GM23338 (cell line): Measurements from ENCODE around the gene STK36. TPM values are rescaled to one million over a fixed set of nuclear protein-coding genes. Genes with fewer than 3 reads are reported as not detected.

ENCODE experiments used
- ATAC-seq: fragments of 200-7000 bp; cut with Tn5 transposase; 3 replicates; pipeline ENCODE4 v1.9.1; 2020
- DNase-seq: peaks from one replicate; pipeline ENCODE4 v3.0.0-alpha.2; 2015; ENCODE audit warnings: low spot score
- H2AFZ ChIP-seq: fragments of 200-600 bp; sonication (generic); 2 replicates; pipeline ENCODE4 v1.8.0; 2016; ENCODE audit warnings: antibody characterized with exemption, mild to moderate bottlenecking, moderate library complexity
- H3F3A ChIP-seq: fragments of 200-600 bp; sonication (generic); replicated peaks from 2 replicates; pipeline ENCODE4 v1.8.0; 2017; ENCODE audit warnings: antibody characterized with exemption, mixed run types, low read depth
- H3K27ac ChIP-seq: fragments of 200-600 bp; sonication (generic); 2 replicates; pipeline ENCODE4 v1.6.1; 2016; ENCODE audit warnings: low read depth
- H3K27me3 ChIP-seq: fragments of 200-600 bp; sonication (generic); 2 replicates; pipeline ENCODE4 v1.8.0; 2016; ENCODE audit warnings: mild to moderate bottlenecking, mixed run types, moderate library complexity; ENCODE audit not compliant: insufficient read depth
- H3K36me3 ChIP-seq: fragments of 200-600 bp; sonication (generic); 2 replicates; pipeline ENCODE4 v1.8.0; 2016; ENCODE audit warnings: mild to moderate bottlenecking; ENCODE audit not compliant: insufficient read depth
- H3K4me1 ChIP-seq: fragments of 200-600 bp; sonication (generic); 2 replicates; pipeline ENCODE4 v1.8.0; 2016; ENCODE audit warnings: mild to moderate bottlenecking, moderate library complexity; ENCODE audit not compliant: insufficient read depth
- H3K4me2 ChIP-seq: fragments of 200-600 bp; sonication (generic); 2 replicates; pipeline ENCODE4 v1.7.1; 2017; ENCODE audit warnings: mixed run types
- H3K4me3 ChIP-seq: fragments of 200-600 bp; sonication (generic); 2 replicates; pipeline ENCODE4 v1.6.1; 2016; ENCODE audit warnings: mixed run types
- H3K79me2 ChIP-seq: fragments of 200-600 bp; sonication (generic); replicated peaks from 2 replicates; pipeline ENCODE4 v1.8.0; 2017; ENCODE audit warnings: mild to moderate bottlenecking; ENCODE audit not compliant: insufficient read depth
- H3K9me2 ChIP-seq: fragments of 200-600 bp; sonication (generic); 2 replicates; pipeline ENCODE4 v1.8.0; 2017; ENCODE audit not compliant: insufficient read depth
- H4K20me1 ChIP-seq: fragments of 200-600 bp; sonication (generic); replicated peaks from 2 replicates; pipeline ENCODE4 v1.8.0; 2017; ENCODE audit warnings: mild to moderate bottlenecking; ENCODE audit not compliant: insufficient read depth
- H3K27ac Mint-ChIP-seq: 2 replicates; pipeline ENCODE4 v1.8.0; 2020; ENCODE audit warnings: inconsistent platforms, mild to moderate bottlenecking, moderate library complexity, mixed read lengths
- H3K27me3 Mint-ChIP-seq: 3 replicates; pipeline ENCODE4 v1.8.0; 2022; ENCODE audit warnings: low read depth, mild to moderate bottlenecking, moderate library complexity, mixed read lengths, inconsistent platforms; ENCODE audit not compliant: insufficient read depth, poor library complexity
- H3K36me3 Mint-ChIP-seq: 3 replicates; pipeline ENCODE4 v1.8.0; 2021; ENCODE audit warnings: low read depth, mild to moderate bottlenecking, inconsistent platforms, moderate library complexity, mixed read lengths
- H3K4me1 Mint-ChIP-seq: 3 replicates; pipeline ENCODE4 v1.8.0; 2020; ENCODE audit warnings: mild to moderate bottlenecking, inconsistent platforms, mixed read lengths
- H3K4me3 Mint-ChIP-seq: 3 replicates; pipeline ENCODE4 v1.8.0; 2021; ENCODE audit warnings: moderate library complexity, mild to moderate bottlenecking, inconsistent platforms, mixed read lengths
- H3K9me3 Mint-ChIP-seq: 3 replicates; pipeline ENCODE4 v1.8.0; 2020; ENCODE audit warnings: moderate library complexity, mild to moderate bottlenecking, inconsistent platforms, mixed read lengths
- CREB1 ChIP-seq: fragments of 250-450 bp; sonication (Bioruptor Pico); IDR thresholded peaks from 2 replicates; pipeline ENCODE4 v1.5.0; 2020; ENCODE audit warnings: low read depth, mild to moderate bottlenecking, moderate library complexity
- CTCF ChIP-seq, 2 experiments: fragments of 200-600 bp in 1 of 2; sonication (generic) in 1 of 2; conservative IDR thresholded peaks; 2 replicates each; pipeline versions ENCODE4 v1.5.1 to v1.6.1; 2016 to 2017; ENCODE audit warnings: antibody characterized with exemption in 2 of 2, low read depth in 2 of 2, mild to moderate bottlenecking in 2 of 2, moderate library complexity in 1 of 2
- REST ChIP-seq: IDR thresholded peaks from one replicate; pipeline ENCODE4 v1.6.1; 2018; ENCODE audit warnings: antibody characterized with exemption; ENCODE audit not compliant: unreplicated experiment
- ZNF331 ChIP-seq: fragments of 250-450 bp; sonication (Bioruptor Pico); IDR thresholded peaks from 2 replicates; pipeline ENCODE4 v1.5.0; 2020; ENCODE audit warnings: low read depth, mild to moderate bottlenecking, moderate library complexity
- ZNF462 ChIP-seq: fragments of 250-450 bp; sonication (Bioruptor Pico); IDR thresholded peaks from 2 replicates; pipeline ENCODE4 v1.5.0; 2020; ENCODE audit warnings: mild to moderate bottlenecking, moderate library complexity
- polyA plus RNA-seq: library from polyadenylated mRNA; unstranded; fragments of >200 nt; fragmentation: Nextera tagmentation; extraction: Ambion mirVana; gene quantifications from 2 replicates; pipeline ENCODE4 v1.2.1, GENCODE V29; 2016
- total RNA-seq: library from RNA; depleted of rRNA; stranded (reverse); fragments of >200 nt; shearing (Covaris generic); gene quantifications from 2 replicates; pipeline ENCODE4 v1.2.3, GENCODE V29; 2014

Gene STK36
- total and polyA plus RNA-seq, 2 experiments from 2014 or later = 21.2 to 26.3 TPM

GRCh38 chr2:218648088-218648786 lies 23.6 kb upstream of the STK36 start:
- H3K4me2 ChIP-seq = no peak overlapping the region
- Mint-ChIP-seq H3K27ac (no peak overlapping the region), H3K4me1 (no peaks in the 10 kb centered on the region), H3K4me3 (no peak overlapping the region), H3K36me3 (peaks cover 80% of the 10 kb centered on the region), H3K9me3 (no peaks in the 10 kb centered on the region), H3K27me3 (peaks cover 3% of the 10 kb centered on the region)
- H4K20me1 ChIP-seq = peaks cover 20% of the 10 kb centered on the region
- H3K27ac ChIP-seq = no peak overlapping the region
- H3K79me2 ChIP-seq = 0 out of 2 replicates have a peak, but pooled peaks cover 7% of the 10 kb centered on the region
- no peak overlapping the region for H2AFZ ChIP-seq
- peaks cover 56% of the 10 kb centered on the region for H3K36me3 ChIP-seq
- no peak overlapping the region for H3K4me3 ChIP-seq
- H3K27me3 ChIP-seq = no peaks in the 10 kb centered on the region
- no peaks in the 10 kb centered on the region for H3K4me1 ChIP-seq
- ATAC-seq = peak; percentile 93
- TF ChIP-seq CTCF (conservative IDR thresholded peaks at IDR 0.05; ENCODE audit: low read depth in 2 of 2) = peak; percentile 86 to 92
- TF ChIP-seq ZNF462 (CRISPR knock-in tag) = no peak
- H3F3A ChIP-seq = no peaks in the 10 kb centered on the region
- peak; percentile 76 for DNase-seq
- H3K9me2 ChIP-seq = no peaks in the 10 kb centered on the region

GRCh38 chr2:218648787-218649100 lies 23.1 kb upstream of the STK36 start:
- H3K4me1 ChIP-seq = no peaks in the 10 kb centered on the region
- Mint-ChIP-seq H3K36me3 (peaks cover 78% of the 10 kb centered on the region), H3K27ac (no peak overlapping the region), H3K9me3 (no peaks in the 10 kb centered on the region), H3K4me3 (no peak overlapping the region), H3K27me3 (peaks cover 3% of the 10 kb centered on the region), H3K4me1 (no peaks in the 10 kb centered on the region)
- H2AFZ ChIP-seq = no peak overlapping the region
- H3K4me2 ChIP-seq = no peak overlapping the region
- H3K79me2 ChIP-seq = 0 out of 2 replicates have a peak, but pooled peaks cover 7% of the 10 kb centered on the region
- ATAC-seq = peak; percentile 41
- TF ChIP-seq CTCF (conservative IDR thresholded peaks at IDR 0.05; ENCODE audit: low read depth in 2 of 2) = no peak
- TF ChIP-seq CREB1 (CRISPR knock-in tag) = no peak
- no peak for TF ChIP-seq ZNF331 (CRISPR knock-in tag)
- TF ChIP-seq REST = no peak
- H3K4me3 ChIP-seq = no peak overlapping the region
- no peak for DNase-seq
- no peaks in the 10 kb centered on the region for H3F3A ChIP-seq
- no peak overlapping the region for H3K27ac ChIP-seq
- H4K20me1 ChIP-seq = peaks cover 20% of the 10 kb centered on the region
- H3K9me2 ChIP-seq = no peaks in the 10 kb centered on the region
- H3K36me3 ChIP-seq = peaks cover 56% of the 10 kb centered on the region
- H3K27me3 ChIP-seq = no peaks in the 10 kb centered on the region
